Subcutaneous abdominal adipose tissue (tissue), 5 donors: ENCODE measurements around the gene UBQLN3.

Experiments
- H3K27ac ChIP-seq: one replicate; pipeline ENCODE4 v1.7.0; 2013; ENCODE audit warnings: low read depth, mild to moderate bottlenecking, inconsistent platforms, low read length, moderate library complexity
- H3K27me3 ChIP-seq, 5 donors: one replicate each; pipeline ENCODE4 v1.7.0; 2013; ENCODE audit warnings: low read length in 5 of 5, inconsistent platforms in 1 of 5; ENCODE audit not compliant: control insufficient read depth in 5 of 5, insufficient read depth in 4 of 5
- H3K36me3 ChIP-seq, 5 donors: one replicate each; pipeline ENCODE4 v1.7.0; 2013; ENCODE audit warnings: low read length in 5 of 5; ENCODE audit not compliant: control insufficient read depth in 5 of 5, insufficient read depth in 5 of 5
- H3K4me1 ChIP-seq, 5 donors: one replicate each; pipeline ENCODE4 v1.7.0; 2013; ENCODE audit warnings: low read length in 5 of 5, mild to moderate bottlenecking in 3 of 5, moderate library complexity in 1 of 5; ENCODE audit not compliant: control insufficient read depth in 5 of 5, insufficient read depth in 5 of 5
- H3K4me3 ChIP-seq, 5 donors: one replicate each; pipeline ENCODE4 v1.7.0; 2013; ENCODE audit warnings: low read length in 5 of 5, low read depth in 1 of 5
- H3K9ac ChIP-seq, 5 donors: one replicate each; pipeline ENCODE4 v1.7.0; 2013; ENCODE audit warnings: low read length in 5 of 5, mild to moderate bottlenecking in 4 of 5, moderate library complexity in 3 of 5
- H3K9me3 ChIP-seq, 5 donors: one replicate each; pipeline ENCODE4 v1.7.0; 2013; ENCODE audit warnings: low read length in 5 of 5; ENCODE audit not compliant: control insufficient read depth in 5 of 5
- donor health status: healthy.
- donor health status: healthy.
- donor health status: healthy.
- donor health status: healthy.
- donor health status: healthy.

The UBQLN3 gene

GRCh38 chr11:5507933-5508305, 1.8 kb downstream of the UBQLN3 start:
- Histone ChIP-seq H3K36me3 (no peaks in the 10 kb centered on the region), H3K4me3 (no peak overlapping the region), H3K27ac (no peak overlapping the region), H3K9ac (no peak overlapping the region), H3K9me3 (no peaks in the 10 kb centered on the region), H3K27me3 (peaks cover 0 to 5% (median 0%) of the 10 kb centered on the region in 5 donors), H3K4me1 (no peaks in the 10 kb centered on the region)

GRCh38 chr11:5507177-5507932, 2.4 kb downstream of the UBQLN3 start:
- H3K4me3 ChIP-seq, result no peak overlapping the region
- no peaks in the 10 kb centered on the region for H3K4me1 ChIP-seq
- no peaks in the 10 kb centered on the region for H3K36me3 ChIP-seq
- no peak overlapping the region for H3K27ac ChIP-seq
- no peak overlapping the region for H3K9ac ChIP-seq
- H3K9me3 ChIP-seq, result no peaks in the 10 kb centered on the region
- peaks cover 0 to 5% (median 0%) of the 10 kb centered on the region in 5 donors for H3K27me3 ChIP-seq

GRCh38 chr11:5505363-5506048, 4.3 kb downstream of the UBQLN3 start:
- Histone ChIP-seq H3K9me3 (no peaks in the 10 kb centered on the region), H3K9ac (no peak overlapping the region), H3K27me3 (peaks cover 0 to 5% (median 0%) of the 10 kb centered on the region in 5 donors), H3K36me3 (no peaks in the 10 kb centered on the region), H3K4me3 (no peak overlapping the region), H3K4me1 (no peaks in the 10 kb centered on the region), H3K27ac (no peak overlapping the region)

- Histone ChIP-seq H3K27me3 (peaks cover 0 to 5% (median 0%) of the 10 kb centered on the region in 5 donors), H3K9me3 (no peaks in the 10 kb centered on the region), H3K4me3 (no peak overlapping the region), H3K9ac (no peak overlapping the region), H3K36me3 (no peaks in the 10 kb centered on the region), H3K27ac (no peak overlapping the region), H3K4me1 (no peaks in the 10 kb centered on the region)
Measured at GRCh38 chr11:5504403-5504921, 5.3 kb downstream of the UBQLN3 start.

GRCh38 chr11:5500393-5500801, 9.4 kb downstream of the UBQLN3 start:
- Histone ChIP-seq H3K27ac (no peak overlapping the region), H3K4me1 (peaks cover 0 to 5% (median 0%) of the 10 kb centered on the region in 5 donors), H3K9me3 (no peaks in the 10 kb centered on the region), H3K27me3 (no peaks in the 10 kb centered on the region), H3K9ac (no peak overlapping the region), H3K4me3 (no peak overlapping the region), H3K36me3 (no peaks in the 10 kb centered on the region)

- no peak overlapping the region for H3K9ac ChIP-seq
- no peaks in the 10 kb centered on the region for H3K36me3 ChIP-seq
- no peaks in the 10 kb centered on the region for H3K27me3 ChIP-seq
- peaks cover 0 to 5% (median 0%) of the 10 kb centered on the region in 5 donors for H3K4me1 ChIP-seq
- H3K4me3 ChIP-seq, result no peak overlapping the region
- no peaks in the 10 kb centered on the region for H3K9me3 ChIP-seq
- H3K27ac ChIP-seq, result no peak overlapping the region
Measured at GRCh38 chr11:5499671-5500070, 10.1 kb downstream of the UBQLN3 start.

- no peaks in the 10 kb centered on the region for H3K9me3 ChIP-seq
- H3K27ac ChIP-seq, result no peak overlapping the region
- no peaks in the 10 kb centered on the region for H3K27me3 ChIP-seq
- H3K9ac ChIP-seq, result no peak overlapping the region
- no peaks in the 10 kb centered on the region for H3K4me1 ChIP-seq
- H3K4me3 ChIP-seq, result no peak overlapping the region
- no peaks in the 10 kb centered on the region for H3K36me3 ChIP-seq
Measured at GRCh38 chr11:5489576-5490357, 20.0 kb downstream of the UBQLN3 start.

GRCh38 chr11:5488798-5489399, 20.9 kb downstream of the UBQLN3 start:
- H3K27ac ChIP-seq, result no peak overlapping the region
- H3K9me3 ChIP-seq, result no peaks in the 10 kb centered on the region
- no peak overlapping the region for H3K9ac ChIP-seq
- H3K27me3 ChIP-seq, result no peaks in the 10 kb centered on the region
- H3K4me3 ChIP-seq, result no peak overlapping the region
- no peaks in the 10 kb centered on the region for H3K36me3 ChIP-seq
- H3K4me1 ChIP-seq, result no peaks in the 10 kb centered on the region

- H3K27me3 ChIP-seq, result no peaks in the 10 kb centered on the region
- no peaks in the 10 kb centered on the region for H3K9me3 ChIP-seq
- no peak within 1 kb of the TSS for H3K4me3 ChIP-seq
- H3K27ac ChIP-seq, result no peak within 1 kb of the TSS
- H3K4me1 ChIP-seq, result no peaks in the 10 kb centered on the region
- H3K36me3 ChIP-seq, result no peaks in the 10 kb centered on the region
- H3K9ac ChIP-seq, result no peak within 1 kb of the TSS
Measured at GRCh38 chr11:5488385-5488784, 21.4 kb downstream of the UBQLN3 start, which contains the start of gene OR52D1. Gene OR52D1 (plus strand): TSS chr11:5488685. CDS start chr11:5488707, 22 bp downstream.
